Activated naive CD4-positive, alpha-beta T cell treated with anti-CD3 and anti-CD28 coated beads, Interleukin-2, amount 50 U/mL, for 24 hours (primary cell): ENCODE data around the gene ARHGAP10.

Experiments used
- H3K27ac Mint-ChIP-seq: one replicate; pipeline ENCODE4 v1.8.0; 2021; ENCODE audit warnings: mild to moderate bottlenecking, mixed read lengths
- H3K27me3 Mint-ChIP-seq: one replicate; pipeline ENCODE4 v1.8.0; 2021; ENCODE audit warnings: mixed read lengths
- H3K36me3 Mint-ChIP-seq: one replicate; pipeline ENCODE4 v1.8.0; 2021; ENCODE audit warnings: mixed read lengths
- H3K4me1 Mint-ChIP-seq: one replicate; pipeline ENCODE4 v1.8.0; 2021; ENCODE audit warnings: mixed read lengths
- H3K4me3 Mint-ChIP-seq: one replicate; pipeline ENCODE4 v1.8.0; 2021; ENCODE audit warnings: mild to moderate bottlenecking, mixed read lengths
- H3K9me3 Mint-ChIP-seq: one replicate; pipeline ENCODE4 v1.8.0; 2021; ENCODE audit warnings: mixed read lengths

Gene ARHGAP10

GRCh38 chr4:147773261-147774184 lies 41.6 kb downstream of the ARHGAP10 start:
- Mint-ChIP-seq H3K4me1 (no peaks in the 10 kb centered on the region), H3K27ac (no peak overlapping the region), H3K36me3 (no peaks in the 10 kb centered on the region), H3K4me3 (no peak overlapping the region), H3K9me3 (no peaks in the 10 kb centered on the region), H3K27me3 (no peaks in the 10 kb centered on the region)

GRCh38 chr4:147776716-147777115 lies 44.8 kb downstream of the ARHGAP10 start:
- no peaks in the 10 kb centered on the region for H3K9me3 Mint-ChIP-seq
- no peaks in the 10 kb centered on the region for H3K27me3 Mint-ChIP-seq
- H3K36me3 Mint-ChIP-seq: no peaks in the 10 kb centered on the region
- no peak overlapping the region for H3K4me3 Mint-ChIP-seq
- H3K27ac Mint-ChIP-seq: no peak overlapping the region
- no peaks in the 10 kb centered on the region for H3K4me1 Mint-ChIP-seq

- H3K27ac Mint-ChIP-seq: no peak overlapping the region
- no peaks in the 10 kb centered on the region for H3K9me3 Mint-ChIP-seq
- no peaks in the 10 kb centered on the region for H3K27me3 Mint-ChIP-seq
- H3K4me1 Mint-ChIP-seq: no peaks in the 10 kb centered on the region
- H3K36me3 Mint-ChIP-seq: no peaks in the 10 kb centered on the region
- no peak overlapping the region for H3K4me3 Mint-ChIP-seq
Observed at GRCh38 chr4:147777456-147778091, 45.7 kb downstream of the ARHGAP10 start.

- Mint-ChIP-seq H3K27me3 (no peaks in the 10 kb centered on the region), H3K27ac (no peak overlapping the region), H3K4me3 (no peak overlapping the region), H3K4me1 (no peaks in the 10 kb centered on the region), H3K9me3 (no peaks in the 10 kb centered on the region), H3K36me3 (no peaks in the 10 kb centered on the region)
Observed at GRCh38 chr4:147778942-147779341, 47.1 kb downstream of the ARHGAP10 start.

- H3K4me3 Mint-ChIP-seq: no peak overlapping the region
- no peak overlapping the region for H3K27ac Mint-ChIP-seq
- no peaks in the 10 kb centered on the region for H3K36me3 Mint-ChIP-seq
- H3K4me1 Mint-ChIP-seq: no peaks in the 10 kb centered on the region
- no peaks in the 10 kb centered on the region for H3K27me3 Mint-ChIP-seq
- H3K9me3 Mint-ChIP-seq: no peaks in the 10 kb centered on the region
Observed at GRCh38 chr4:147779451-147779850, 47.6 kb downstream of the ARHGAP10 start.

- Mint-ChIP-seq H3K9me3 (no peaks in the 10 kb centered on the region), H3K4me3 (no peak overlapping the region), H3K27ac (peak overlapping the region; percentile 38), H3K36me3 (no peaks in the 10 kb centered on the region), H3K4me1 (no peaks in the 10 kb centered on the region), H3K27me3 (no peaks in the 10 kb centered on the region)
Observed at GRCh38 chr4:147780137-147780777, 48.4 kb downstream of the ARHGAP10 start.

DNA sequence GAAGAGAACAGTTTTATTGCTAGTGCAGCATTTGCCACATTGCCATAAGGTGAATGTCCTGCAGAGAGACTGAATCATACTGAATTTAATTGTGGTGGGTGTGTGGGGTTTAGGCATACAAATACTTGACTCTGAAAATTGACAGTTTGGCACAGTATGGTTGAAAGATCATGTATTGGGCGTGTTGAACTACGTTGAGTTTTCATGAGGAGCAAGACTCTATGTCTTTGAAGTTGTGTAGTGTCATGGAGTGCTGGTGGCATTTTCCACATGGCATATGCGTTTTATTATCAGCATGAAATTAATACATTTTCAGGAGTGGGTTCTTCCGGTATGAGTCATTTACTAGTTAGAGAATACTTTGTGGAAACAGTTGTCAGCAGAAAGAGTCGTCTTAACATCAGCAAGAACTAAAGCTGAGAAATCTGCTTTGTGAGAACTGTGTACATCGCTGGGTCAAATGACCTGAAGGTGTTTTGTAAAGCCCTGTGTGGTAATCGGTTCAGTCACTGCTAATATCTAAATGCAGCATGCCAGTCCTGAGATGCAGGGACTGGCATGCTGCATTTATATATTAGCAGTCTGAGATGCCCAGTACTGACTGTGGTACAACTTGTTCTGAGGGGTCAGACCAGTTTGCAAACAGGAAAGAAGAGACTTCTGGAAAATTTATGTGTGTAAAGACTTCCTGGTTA lies 50.3 kb downstream of the ARHGAP10 start:
- H3K4me3 Mint-ChIP-seq: no peak overlapping the region
- no peak overlapping the region for H3K27ac Mint-ChIP-seq
- no peaks in the 10 kb centered on the region for H3K36me3 Mint-ChIP-seq
- H3K4me1 Mint-ChIP-seq: no peaks in the 10 kb centered on the region
- H3K9me3 Mint-ChIP-seq: no peaks in the 10 kb centered on the region
- H3K27me3 Mint-ChIP-seq: no peaks in the 10 kb centered on the region

GRCh38 chr4:147785129-147785528 lies 53.2 kb downstream of the ARHGAP10 start:
- H3K4me1 Mint-ChIP-seq: no peaks in the 10 kb centered on the region
- H3K4me3 Mint-ChIP-seq: no peak overlapping the region
- no peaks in the 10 kb centered on the region for H3K27me3 Mint-ChIP-seq
- no peaks in the 10 kb centered on the region for H3K36me3 Mint-ChIP-seq
- no peaks in the 10 kb centered on the region for H3K9me3 Mint-ChIP-seq
- no peak overlapping the region for H3K27ac Mint-ChIP-seq

DNA sequence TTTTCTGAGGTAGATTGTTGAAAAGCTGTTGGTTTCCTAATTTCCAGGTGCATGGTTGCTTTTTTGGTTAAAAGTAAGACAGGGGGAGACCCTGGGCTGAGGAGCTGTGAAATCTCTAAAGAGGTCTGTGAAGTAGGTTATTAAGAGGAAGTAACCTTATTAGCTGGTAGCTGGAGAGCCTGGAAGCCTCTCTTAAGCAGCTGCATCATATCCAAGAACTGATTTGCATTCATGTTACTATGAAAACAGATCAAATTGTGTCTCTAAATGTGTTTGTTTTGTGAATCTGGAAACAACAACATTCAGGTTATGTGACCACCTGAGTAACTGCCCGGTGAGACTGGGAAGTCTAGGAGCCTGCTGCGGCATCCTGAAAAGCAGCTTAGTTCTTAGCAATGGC lies 54.1 kb downstream of the ARHGAP10 start:
- Mint-ChIP-seq H3K4me3 (no peak overlapping the region), H3K9me3 (no peaks in the 10 kb centered on the region), H3K27ac (no peak overlapping the region), H3K27me3 (no peaks in the 10 kb centered on the region), H3K4me1 (no peaks in the 10 kb centered on the region), H3K36me3 (no peaks in the 10 kb centered on the region)

DNA sequence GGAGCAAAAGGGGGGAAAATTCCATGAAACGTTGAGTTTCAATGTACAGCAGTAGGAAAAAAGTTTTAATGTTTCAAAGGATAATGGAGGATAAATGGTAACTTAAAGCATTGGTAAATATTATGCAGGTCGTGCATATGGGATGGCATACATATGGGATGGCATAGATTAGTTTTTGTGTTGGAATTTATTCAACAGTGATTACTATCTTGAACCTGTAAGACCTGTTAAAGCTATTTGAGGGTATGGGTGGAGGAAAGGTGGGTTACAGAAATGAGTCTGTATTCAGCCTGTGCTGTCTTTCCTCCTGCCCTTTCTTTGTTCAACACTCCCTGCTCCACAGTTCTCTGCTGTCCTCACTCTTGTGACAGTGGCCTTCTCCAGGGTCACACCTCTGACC lies 54.6 kb downstream of the ARHGAP10 start:
- H3K9me3 Mint-ChIP-seq: no peaks in the 10 kb centered on the region
- H3K27ac Mint-ChIP-seq: no peak overlapping the region
- H3K4me1 Mint-ChIP-seq: no peaks in the 10 kb centered on the region
- no peak overlapping the region for H3K4me3 Mint-ChIP-seq
- no peaks in the 10 kb centered on the region for H3K36me3 Mint-ChIP-seq
- H3K27me3 Mint-ChIP-seq: no peaks in the 10 kb centered on the region

GRCh38 chr4:147787204-147787603 lies 55.3 kb downstream of the ARHGAP10 start:
- no peaks in the 10 kb centered on the region for H3K9me3 Mint-ChIP-seq
- H3K4me1 Mint-ChIP-seq: peaks cover 5% of the 10 kb centered on the region
- H3K27me3 Mint-ChIP-seq: no peaks in the 10 kb centered on the region
- no peak overlapping the region for H3K4me3 Mint-ChIP-seq
- H3K27ac Mint-ChIP-seq: no peak overlapping the region
- H3K36me3 Mint-ChIP-seq: no peaks in the 10 kb centered on the region

- H3K9me3 Mint-ChIP-seq: no peaks in the 10 kb centered on the region
- peaks cover 18% of the 10 kb centered on the region for H3K4me1 Mint-ChIP-seq
- no peaks in the 10 kb centered on the region for H3K36me3 Mint-ChIP-seq
- H3K27me3 Mint-ChIP-seq: no peaks in the 10 kb centered on the region
- H3K27ac Mint-ChIP-seq: no peak overlapping the region
- no peak overlapping the region for H3K4me3 Mint-ChIP-seq
Observed at GRCh38 chr4:147788791-147789190, 56.9 kb downstream of the ARHGAP10 start.

GRCh38 chr4:147789596-147789995 lies 57.7 kb downstream of the ARHGAP10 start:
- peaks cover 25% of the 10 kb centered on the region for H3K4me1 Mint-ChIP-seq

DNA sequence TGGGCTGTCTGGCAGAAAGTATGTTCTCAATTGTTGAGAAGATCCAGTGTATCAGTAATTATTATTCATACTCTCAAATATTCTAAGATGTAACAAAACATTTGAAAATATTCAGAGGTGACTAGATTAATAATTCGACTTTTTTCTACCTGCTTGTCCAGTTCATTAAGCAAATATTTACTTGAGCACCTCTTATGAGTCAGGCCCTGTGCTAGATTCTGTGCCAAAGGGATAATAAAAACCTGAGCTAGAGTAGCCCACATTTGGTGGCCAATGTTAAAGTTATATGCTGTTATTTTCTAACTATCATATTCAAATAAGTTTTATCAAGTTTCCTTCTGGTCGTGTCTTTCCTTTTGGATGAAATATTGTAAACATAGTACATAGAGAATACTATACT lies 58.5 kb downstream of the ARHGAP10 start:
- no peaks in the 10 kb centered on the region for H3K9me3 Mint-ChIP-seq
- no peak overlapping the region for H3K4me3 Mint-ChIP-seq
- H3K36me3 Mint-ChIP-seq: no peaks in the 10 kb centered on the region
- H3K4me1 Mint-ChIP-seq: peaks cover 26% of the 10 kb centered on the region
- H3K27me3 Mint-ChIP-seq: no peaks in the 10 kb centered on the region
- no peak overlapping the region for H3K27ac Mint-ChIP-seq

More at GRCh38 chr4:147789596-147789995, 57.7 kb downstream of the ARHGAP10 start:
- H3K9me3 Mint-ChIP-seq: no peaks in the 10 kb centered on the region
- H3K27ac Mint-ChIP-seq: no peak overlapping the region
- H3K4me3 Mint-ChIP-seq: no peak overlapping the region
- H3K36me3 Mint-ChIP-seq: no peaks in the 10 kb centered on the region
- H3K27me3 Mint-ChIP-seq: no peaks in the 10 kb centered on the region

DNA sequence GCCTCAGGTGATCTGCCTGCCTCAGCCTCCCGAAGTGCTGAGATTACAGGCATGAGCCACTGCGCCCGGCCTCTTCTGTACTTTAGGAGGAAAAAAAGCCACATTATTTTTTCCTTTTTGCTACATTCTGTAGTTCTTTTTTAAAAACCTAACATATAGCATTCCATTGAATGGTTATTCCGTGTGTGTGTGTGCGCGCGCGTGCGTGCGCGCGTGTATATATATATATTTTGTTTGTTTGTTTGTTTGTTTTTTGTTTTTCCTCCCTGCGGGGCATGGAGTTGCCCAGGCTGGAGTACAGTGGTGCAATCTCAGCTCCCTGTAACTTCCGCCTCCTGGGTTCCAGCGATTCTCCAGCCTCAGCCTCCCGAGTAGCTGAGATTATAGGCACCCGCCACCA lies 59.5 kb downstream of the ARHGAP10 start:
- no peaks in the 10 kb centered on the region for H3K9me3 Mint-ChIP-seq
- H3K4me3 Mint-ChIP-seq: no peak overlapping the region
- no peaks in the 10 kb centered on the region for H3K36me3 Mint-ChIP-seq
- no peak overlapping the region for H3K27ac Mint-ChIP-seq
- H3K27me3 Mint-ChIP-seq: no peaks in the 10 kb centered on the region
- H3K4me1 Mint-ChIP-seq: peaks cover 26% of the 10 kb centered on the region
